SK-N-MC (cell line): Measurements from ENCODE around the gene EIF2B1.
"Not testable (repeated sequence)": the region's sequence is repeated elsewhere in the genome, so short reads cannot be mapped to it uniquely, and the experiment has no call there.

Source experiments
- DNase-seq: peaks from one replicate; pipeline ENCODE4 v3.0.0-alpha.2; 2011; ENCODE audit warnings: low read depth, low spot score
- H3K27ac ChIP-seq: fragments of 200-600 bp; sonication (generic); 2 replicates; pipeline ENCODE4 v1.5.1; 2016; ENCODE audit warnings: mixed run types
- H3K36me3 ChIP-seq: fragments of 200-600 bp; sonication (generic); 2 replicates; pipeline ENCODE4 v1.6.1; 2017; ENCODE audit warnings: antibody characterized with exemption, low read length, mixed read lengths; ENCODE audit not compliant: insufficient read depth
- H3K4me3 ChIP-seq: fragments of 200-600 bp; sonication (generic); 2 replicates; pipeline ENCODE4 v1.5.1; 2016
- H3K9ac ChIP-seq: fragments of 200-600 bp; sonication (generic); 2 replicates; pipeline ENCODE4 v1.8.0; 2017; ENCODE audit warnings: mixed run types, mixed read lengths; ENCODE audit not compliant: insufficient read length
- H3K9me3 ChIP-seq: fragments of 200-600 bp; sonication (generic); 2 replicates; pipeline ENCODE4 v1.6.1; 2017; ENCODE audit warnings: low read depth, mild to moderate bottlenecking, antibody characterized with exemption, low read length, moderate library complexity, mixed read lengths
- EZH2 ChIP-seq: fragments of 200-600 bp; sonication (generic); IDR thresholded peaks from one replicate; pipeline ENCODE4 v1.6.1; 2017; ENCODE audit warnings: antibody characterized with exemption
- FOXP2 ChIP-seq: optimal IDR thresholded peaks from 2 replicates; pipeline ENCODE3; 2011; ENCODE audit warnings: mild to moderate bottlenecking, moderate library complexity; ENCODE audit not compliant: insufficient read depth; ENCODE audit errors: extremely low read length, control extremely low read depth
- POLR2AphosphoS5 ChIP-seq: IDR thresholded peaks from 2 replicates; pipeline ENCODE4 v1.6.1; 2012; ENCODE audit warnings: mild to moderate bottlenecking, low read depth, low read length, borderline replicate concordance

Gene EIF2B1

GRCh38 chr12:123602651-123603195 lies 30.8 kb downstream of the EIF2B1 start:
- TF ChIP-seq EZH2 (no peak), POLR2AphosphoS5 (no peak), FOXP2 (no peak)
- no peaks in the 10 kb centered on the region for H3K9me3 ChIP-seq
- DNase-seq = no peak
- peak overlapping the region; percentile 88 for H3K4me3 ChIP-seq
- peak overlapping the region; percentile 92 for H3K9ac ChIP-seq
- H3K36me3 ChIP-seq = peaks cover 49% of the 10 kb centered on the region
- no peak overlapping the region for H3K27ac ChIP-seq

GRCh38 chr12:123601602-123602489 lies 31.6 kb downstream of the EIF2B1 start, which contains the start of gene DDX55:
TSS of gene DDX55 (plus strand) at chr12:123602099. CDS start at chr12:123602149, 50 bp downstream.
- TF ChIP-seq POLR2AphosphoS5 = peak; percentile 98
- TF ChIP-seq FOXP2 = peak; percentile 45
- no peak for TF ChIP-seq EZH2

GRCh38 chr12:123599721-123600120 lies 33.8 kb downstream of the EIF2B1 start:
- no peak for TF ChIP-seq EZH2
- TF ChIP-seq POLR2AphosphoS5 = no peak
- TF ChIP-seq FOXP2 = no peak
- Histone ChIP-seq H3K4me3 (no peak overlapping the region), H3K27ac (peak overlapping the region; percentile 61), H3K9ac (no peak overlapping the region), H3K36me3 (peaks cover 47% of the 10 kb centered on the region), H3K9me3 (no peaks in the 10 kb centered on the region)
- DNase-seq = no peak

More at GRCh38 chr12:123601602-123602489, 31.6 kb downstream of the EIF2B1 start, which contains the start of gene DDX55:
- Histone ChIP-seq H3K9me3 (no peaks in the 10 kb centered on the region), H3K36me3 (peaks cover 49% of the 10 kb centered on the region), H3K27ac (peak within 1 kb of the TSS; percentile 89), H3K9ac (peak within 1 kb of the TSS; percentile 92), H3K4me3 (peak within 1 kb of the TSS; percentile 88)
- DNase-seq = no peak

GRCh38 chr12:123599310-123599709 lies 34.2 kb downstream of the EIF2B1 start:
- Histone ChIP-seq H3K27ac (peak overlapping the region; percentile 61), H3K9ac (no peak overlapping the region), H3K9me3 (no peaks in the 10 kb centered on the region), H3K4me3 (no peak overlapping the region), H3K36me3 (peaks cover 45% of the 10 kb centered on the region)
- no peak for DNase-seq
- TF ChIP-seq FOXP2 = no peak
- TF ChIP-seq EZH2 = no peak
- no peak for TF ChIP-seq POLR2AphosphoS5

- no peak for TF ChIP-seq EZH2
- no peak for TF ChIP-seq POLR2AphosphoS5
- TF ChIP-seq FOXP2 = no peak
- Histone ChIP-seq H3K4me3 (no peak overlapping the region), H3K9me3 (no peaks in the 10 kb centered on the region), H3K9ac (no peak overlapping the region), H3K36me3 (peaks cover 43% of the 10 kb centered on the region), H3K27ac (peak overlapping the region; percentile 61)
- no peak for DNase-seq
Measured at GRCh38 chr12:123598522-123598921, 35.0 kb downstream of the EIF2B1 start.

GRCh38 chr12:123597100-123597499 lies 36.4 kb downstream of the EIF2B1 start:
- H3K27ac ChIP-seq = peak overlapping the region; percentile 61
- TF ChIP-seq POLR2AphosphoS5 = no peak
- TF ChIP-seq EZH2 = no peak
- no peak for TF ChIP-seq FOXP2
- no peak overlapping the region for H3K9ac ChIP-seq
- DNase-seq = no peak
- H3K4me3 ChIP-seq = no peak overlapping the region
- no peaks in the 10 kb centered on the region for H3K9me3 ChIP-seq
- peaks cover 53% of the 10 kb centered on the region for H3K36me3 ChIP-seq

- TF ChIP-seq FOXP2 (no peak), POLR2AphosphoS5 (no peak), EZH2 (no peak)
- Histone ChIP-seq H3K9ac (no peak overlapping the region), H3K36me3 (peaks cover 67% of the 10 kb centered on the region), H3K27ac (no peak overlapping the region), H3K9me3 (no peaks in the 10 kb centered on the region), H3K4me3 (no peak overlapping the region)
- DNase-seq = no peak
Measured at GRCh38 chr12:123595729-123596128, 37.8 kb downstream of the EIF2B1 start.

GRCh38 chr12:123591702-123592481 lies 41.6 kb downstream of the EIF2B1 start:
- TF ChIP-seq EZH2 (no peak), POLR2AphosphoS5 (no peak), FOXP2 (no peak)
- no peak for DNase-seq
- no peaks in the 10 kb centered on the region for H3K9me3 ChIP-seq
- H3K27ac ChIP-seq = no peak overlapping the region
- H3K36me3 ChIP-seq = peaks cover 87% of the 10 kb centered on the region
- H3K9ac ChIP-seq = no peak overlapping the region
- no peak overlapping the region for H3K4me3 ChIP-seq

GRCh38 chr12:123580772-123581171 lies 52.7 kb downstream of the EIF2B1 start:
- Histone ChIP-seq H3K4me3 (no peak overlapping the region), H3K36me3 (no peaks in the 10 kb centered on the region), H3K9ac (no peak overlapping the region), H3K27ac (no peak overlapping the region), H3K9me3 (no peaks in the 10 kb centered on the region)
- DNase-seq = no peak
- TF ChIP-seq POLR2AphosphoS5 (no peak), FOXP2 (no peak), EZH2 (no peak)

- not testable (repeated sequence) for H3K9ac ChIP-seq, H3K36me3 ChIP-seq, H3K9me3 ChIP-seq, H3K27ac ChIP-seq, DNase-seq, H3K4me3 ChIP-seq
Measured at GRCh38 chr12:123578829-123579228, 54.7 kb downstream of the EIF2B1 start.
